GM18508 (cell line): ENCODE data around the gene CEBPA.
"Not testable (repeated sequence)": the region's sequence is repeated elsewhere in the genome, so short reads cannot be mapped to it uniquely, and the experiment has no call there.

ENCODE experiments used
- ATAC-seq: cut with Tn5 transposase; IDR thresholded peaks from one replicate; pipeline ENCODE4 v1.9.1; 2021; ENCODE audit warnings: moderate number of reproducible peaks; ENCODE audit not compliant: insufficient read depth, unreplicated experiment

Gene CEBPA

GRCh38 chr19:33329060-33329459 lies 26.7 kb upstream of the CEBPA start:
- no peak for ATAC-seq

GRCh38 chr19:33325920-33326319 lies 23.6 kb upstream of the CEBPA start:
- no peak for ATAC-seq

GRCh38 chr19:33324628-33325027 lies 22.3 kb upstream of the CEBPA start:
- ATAC-seq: no peak

GRCh38 chr19:33323093-33323820 lies 20.9 kb upstream of the CEBPA start:
- no peak for ATAC-seq

- no peak for ATAC-seq
Observed at GRCh38 chr19:33320636-33321035, 18.3 kb upstream of the CEBPA start.

GRCh38 chr19:33317991-33318390 lies 15.7 kb upstream of the CEBPA start:
- not testable (repeated sequence) for ATAC-seq

GRCh38 chr19:33317517-33317916 lies 15.2 kb upstream of the CEBPA start:
- no peak for ATAC-seq

GRCh38 chr19:33316541-33317264 lies 14.4 kb upstream of the CEBPA start:
- ATAC-seq: no peak

- not testable (repeated sequence) for ATAC-seq
Observed at GRCh38 chr19:33312808-33313207, 10.5 kb upstream of the CEBPA start.

- no peak for ATAC-seq
Observed at GRCh38 chr19:33312065-33312464, 9.7 kb upstream of the CEBPA start.

GRCh38 chr19:33311326-33311682 lies 9.0 kb upstream of the CEBPA start:
- ATAC-seq: no peak

GRCh38 chr19:33310606-33311325 lies 8.4 kb upstream of the CEBPA start:
- no peak for ATAC-seq

GRCh38 chr19:33309826-33310225 lies 7.5 kb upstream of the CEBPA start:
- ATAC-seq: no peak

GRCh38 chr19:33306853-33307792 lies 4.8 kb upstream of the CEBPA start:
- ATAC-seq: no peak

GRCh38 chr19:33306191-33306590 lies 3.9 kb upstream of the CEBPA start:
- no peak for ATAC-seq

- ATAC-seq: no peak
Observed at GRCh38 chr19:33304760-33305647, 2.7 kb upstream of the CEBPA start.

GRCh38 chr19:33304371-33304759 lies 2.0 kb upstream of the CEBPA start:
- ATAC-seq: no peak

- ATAC-seq: no peak
Observed at GRCh38 chr19:33303791-33304345, 1.5 kb upstream of the CEBPA start.
